Raji (cell line): ENCODE measurements around the gene TNFRSF14.

Source experiments
- POLR2A ChIP-seq: IDR thresholded peaks from 2 replicates; pipeline ENCODE4 v1.6.1; 2011; ENCODE audit warnings: low read depth, low read length, control low read depth; ENCODE audit not compliant: insufficient read depth

Gene TNFRSF14

DNA sequence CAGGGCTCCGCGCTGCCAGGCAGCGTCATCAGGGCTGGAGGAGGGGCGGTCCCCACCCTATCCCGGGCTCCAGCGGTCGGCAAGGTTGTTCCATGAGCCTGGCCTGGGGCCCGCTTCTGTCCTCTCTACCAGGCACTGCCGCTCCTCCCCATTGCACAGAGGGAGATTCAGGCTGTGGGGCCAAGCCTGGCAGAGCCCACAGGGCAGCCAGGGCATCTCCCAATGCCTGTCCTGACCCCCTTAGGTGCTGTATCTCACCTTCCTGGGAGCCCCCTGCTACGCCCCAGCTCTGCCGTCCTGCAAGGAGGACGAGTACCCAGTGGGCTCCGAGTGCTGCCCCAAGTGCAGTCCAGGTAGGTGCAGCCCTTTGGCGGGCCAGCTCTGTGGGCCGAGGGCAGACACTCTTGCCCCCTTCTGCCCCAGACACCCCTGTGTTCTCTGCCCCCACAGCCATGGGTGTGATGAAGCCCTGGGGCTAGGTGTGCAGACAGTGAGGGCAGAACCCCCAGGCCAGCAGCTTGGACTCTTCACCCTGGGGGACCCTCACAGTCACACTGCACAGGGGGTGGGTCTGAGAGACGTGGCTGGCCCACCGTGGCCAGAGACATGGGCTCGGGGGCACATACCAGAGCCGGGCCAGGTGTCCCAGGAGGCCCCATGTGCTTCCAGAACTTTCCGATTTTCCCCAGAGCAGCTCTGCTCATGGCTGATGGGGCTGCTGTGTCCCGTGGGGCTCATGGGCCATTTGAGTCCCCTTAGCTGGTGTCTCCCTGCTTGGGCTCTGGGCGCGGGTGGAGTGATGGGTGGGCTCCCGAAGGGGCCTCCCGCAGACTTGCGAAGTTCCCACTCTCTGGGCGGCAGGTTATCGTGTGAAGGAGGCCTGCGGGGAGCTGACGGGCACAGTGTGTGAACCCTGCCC is 1.6 kb downstream of the TNFRSF14 start:
- no peak for TF ChIP-seq POLR2A

DNA sequence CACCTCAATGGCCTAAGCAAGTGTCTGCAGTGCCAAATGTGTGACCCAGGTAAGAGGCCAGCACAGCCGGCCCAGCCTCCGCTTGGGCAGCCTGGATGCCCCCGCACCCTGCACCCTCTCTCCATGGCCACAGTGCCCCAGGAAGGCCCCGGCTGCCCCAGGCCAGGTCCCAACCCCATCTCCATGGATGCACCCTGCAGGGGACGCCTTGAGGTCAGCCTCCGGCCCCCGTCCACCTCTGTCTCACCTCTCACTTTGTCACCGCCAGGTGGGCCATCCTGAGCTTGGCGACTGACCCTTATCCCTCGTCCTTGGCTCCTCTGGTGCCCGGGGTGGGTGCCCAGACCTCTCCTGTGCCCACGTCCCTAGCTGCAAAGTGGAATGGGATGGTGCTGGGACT is 2.2 kb downstream of the TNFRSF14 start:
- TF ChIP-seq POLR2A = no peak

- no peak for TF ChIP-seq POLR2A
Measured at GRCh38 chr1:2558861-2559260, 2.7 kb downstream of the TNFRSF14 start.

GRCh38 chr1:2559509-2560298 is 3.5 kb downstream of the TNFRSF14 start:
- TF ChIP-seq POLR2A = no peak

GRCh38 chr1:2560299-2561073 is 4.3 kb downstream of the TNFRSF14 start:
- no peak for TF ChIP-seq POLR2A

DNA sequence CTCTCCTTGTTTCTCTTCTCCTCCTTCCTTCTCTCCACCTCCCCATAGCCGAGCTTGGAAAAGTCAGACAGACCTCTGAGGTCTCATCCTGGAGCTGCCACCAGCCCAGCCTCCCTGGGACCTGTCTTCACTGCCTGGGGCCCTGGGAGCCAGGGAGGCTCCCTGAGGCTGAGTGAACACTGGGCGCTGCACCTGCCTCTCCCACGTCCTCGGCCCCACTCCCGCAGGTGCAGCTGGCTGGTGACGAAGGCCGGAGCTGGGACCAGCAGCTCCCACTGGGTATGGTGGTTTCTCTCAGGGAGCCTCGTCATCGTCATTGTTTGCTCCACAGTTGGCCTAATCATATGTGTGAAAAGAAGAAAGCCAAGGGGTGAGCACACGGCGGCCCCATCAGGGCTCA is 5.3 kb downstream of the TNFRSF14 start:
- TF ChIP-seq POLR2A = no peak

DNA sequence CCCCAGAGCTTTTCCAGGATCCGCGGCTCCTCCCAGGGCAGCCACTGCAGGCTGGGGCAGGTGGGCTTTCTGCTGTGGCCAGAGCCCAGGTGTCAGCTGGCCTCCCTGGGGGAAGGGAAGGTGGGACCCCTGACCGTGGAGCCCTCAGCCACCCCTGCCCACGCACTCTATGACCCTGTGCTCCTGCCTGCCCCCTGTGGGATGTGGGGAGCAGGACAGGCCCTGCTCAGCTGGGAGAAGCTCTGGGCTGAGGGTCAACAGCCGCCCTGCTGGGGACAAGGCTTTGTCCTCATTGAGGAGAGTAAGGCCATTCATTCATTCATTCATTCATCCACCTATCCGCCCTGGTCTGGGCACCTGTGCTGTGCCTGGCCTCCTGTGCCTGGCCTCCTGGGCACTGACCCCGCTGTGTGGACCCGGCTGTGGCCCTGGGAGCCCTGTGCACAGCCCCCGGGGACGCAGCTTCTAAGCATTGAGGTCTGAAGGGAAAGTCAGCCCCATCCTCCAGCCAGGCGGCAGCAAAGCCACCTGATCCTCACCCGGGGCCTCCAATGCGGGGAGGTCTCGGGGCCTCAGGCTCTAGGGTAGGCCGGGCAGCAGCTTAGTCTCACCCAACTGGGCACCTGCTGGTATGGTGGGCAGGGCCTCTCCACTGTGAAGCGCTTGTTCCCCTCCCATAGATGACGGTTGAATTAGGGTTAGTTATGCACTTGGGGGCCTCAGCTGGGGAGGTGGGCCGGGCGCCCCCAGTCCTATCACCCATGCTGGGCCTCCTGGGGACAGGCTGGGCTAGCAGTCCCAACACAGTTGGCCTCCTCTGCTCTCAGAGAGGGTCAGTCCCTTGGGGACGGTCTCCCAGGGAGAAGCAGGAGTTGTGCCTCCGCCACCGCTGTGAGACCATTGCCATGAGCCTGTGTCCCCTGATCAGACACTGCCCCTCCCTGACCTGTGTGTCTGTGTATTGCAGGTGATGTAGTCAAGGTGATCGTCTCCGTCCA is 6.0 kb downstream of the TNFRSF14 start:
- TF ChIP-seq POLR2A = no peak

DNA sequence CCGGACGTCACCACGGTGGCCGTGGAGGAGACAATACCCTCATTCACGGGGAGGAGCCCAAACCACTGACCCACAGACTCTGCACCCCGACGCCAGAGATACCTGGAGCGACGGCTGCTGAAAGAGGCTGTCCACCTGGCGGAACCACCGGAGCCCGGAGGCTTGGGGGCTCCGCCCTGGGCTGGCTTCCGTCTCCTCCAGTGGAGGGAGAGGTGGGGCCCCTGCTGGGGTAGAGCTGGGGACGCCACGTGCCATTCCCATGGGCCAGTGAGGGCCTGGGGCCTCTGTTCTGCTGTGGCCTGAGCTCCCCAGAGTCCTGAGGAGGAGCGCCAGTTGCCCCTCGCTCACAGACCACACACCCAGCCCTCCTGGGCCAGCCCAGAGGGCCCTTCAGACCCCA is 7.0 kb downstream of the TNFRSF14 start:
- no peak for TF ChIP-seq POLR2A

GRCh38 chr1:2564006-2564814 is 8.0 kb downstream of the TNFRSF14 start:
- no peak for TF ChIP-seq POLR2A

DNA sequence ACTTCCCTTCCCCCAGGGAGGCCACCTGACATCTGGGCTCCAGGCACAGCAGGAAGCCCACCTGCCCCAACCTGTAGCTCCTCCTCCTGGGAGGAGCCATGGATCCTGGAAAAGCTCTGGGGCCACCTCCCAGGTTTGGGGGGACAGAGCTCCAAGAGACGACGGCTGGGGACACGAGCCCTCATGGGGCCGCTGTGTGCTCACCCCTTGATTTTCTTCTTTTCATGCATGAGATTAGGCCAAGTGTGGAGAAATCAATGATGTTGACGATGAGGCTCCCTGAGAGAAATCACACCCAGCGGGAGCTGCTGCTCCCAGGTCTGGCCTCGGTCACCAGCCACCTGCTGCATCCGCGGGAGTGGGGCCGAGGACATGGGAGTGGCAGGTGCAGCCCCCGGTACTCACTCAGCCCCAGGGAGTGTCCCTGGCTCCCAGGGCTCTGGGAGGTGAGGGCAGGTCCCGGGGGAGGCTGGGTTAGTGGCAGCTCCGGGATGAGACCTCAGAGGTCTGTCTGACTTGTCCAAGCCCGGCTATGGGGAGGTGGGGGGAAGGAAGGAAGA is 8.7 kb downstream of the TNFRSF14 start:
- TF ChIP-seq POLR2A = no peak

- TF ChIP-seq POLR2A = no peak
Measured at GRCh38 chr1:2566101-2567045, 10.2 kb downstream of the TNFRSF14 start.

GRCh38 chr1:2567083-2567679 is 11.0 kb downstream of the TNFRSF14 start:
- TF ChIP-seq POLR2A = no peak

DNA sequence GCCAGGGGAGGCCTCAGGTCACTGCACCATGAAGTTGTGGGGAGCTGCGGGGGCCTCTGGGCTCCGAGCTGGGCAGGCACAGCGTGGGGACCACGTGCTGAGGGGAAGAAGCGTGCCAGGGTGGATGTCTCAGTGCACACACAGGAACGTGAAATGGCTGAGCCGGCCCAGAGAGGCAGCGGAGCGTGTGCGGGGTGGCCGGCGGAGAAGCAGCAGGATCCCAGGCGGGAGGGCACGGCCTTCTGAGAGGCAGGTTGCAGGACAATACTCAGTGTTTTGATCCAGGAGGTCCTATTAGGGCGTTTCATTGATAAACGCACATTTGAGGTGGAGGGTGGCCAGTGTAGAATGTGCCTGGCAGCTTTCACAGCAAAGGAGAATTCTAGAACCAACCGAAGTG is 12.9 kb downstream of the TNFRSF14 start:
- no peak for TF ChIP-seq POLR2A
